ENCODE results near the gene TNFRSF4. TPM values are rescaled to one million over a fixed set of nuclear protein-coding genes. Genes with fewer than 3 reads are reported as not detected.

TNFRSF4 gene
- total and polyA plus RNA-seq, 10 of the 15 experiments (the other 5 are each of a cell fraction or from before 2014, with no cell fraction given), result 0.05 to 7.3 (median 2.5) TPM; not detected in 1

DNA sequence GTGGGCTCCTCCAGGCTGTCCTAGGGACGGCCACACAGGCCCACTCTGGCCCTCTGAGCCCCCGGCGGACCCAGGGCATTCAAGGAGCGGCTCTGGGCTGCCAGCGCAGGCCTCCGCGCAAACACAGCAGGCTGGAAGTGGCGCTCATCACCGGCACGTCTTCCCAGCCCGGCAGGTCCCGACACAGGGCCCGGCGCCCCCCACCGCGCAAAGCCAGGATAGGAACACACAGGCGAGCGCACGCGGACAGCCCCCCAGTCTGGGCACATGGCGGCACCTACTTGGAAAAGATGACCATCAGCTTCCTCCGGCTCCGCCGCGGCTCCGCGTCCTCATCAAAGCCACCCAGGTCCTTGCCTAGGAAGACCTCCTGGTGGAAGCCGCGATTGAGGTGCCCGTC is 14.2 kb upstream of the TNFRSF4 start:
- no peaks in the 10 kb centered on the region for H3K27me3 ChIP-seq (replicated peaks in 1 of 2; ENCODE audit: control insufficient read depth in 2 of 2, insufficient read depth in 2 of 2, low read length in 1 of 2)
- ChIA-PET POLR2A (no interaction called here), CTCF (no interaction called here), RAD21 (ENCODE audit: unreplicated experiment) (no interaction called here), SMC1A (ENCODE audit: uncharacterized antibody, unreplicated experiment) (no interaction called here)
- H3K9me3 ChIP-seq (replicated peaks; ENCODE audit: control insufficient read depth, insufficient read depth, low read length), result no peaks in the 10 kb centered on the region; the same call in 2 of the 3 replicates
- intact Hi-C loops (cut with micrococcal nuclease; ENCODE audit: unreplicated experiment) (no loop called here), in situ Hi-C loops (cut with MboI) (no loop called here)
- ATAC-seq (no peak), DNase-seq (ENCODE audit: low read depth, low spot score) (no peak), FAIRE-seq (no peak)
- WGBS (ENCODE audit: insufficient coverage, insufficient replicate concordance, low lambda C conversion rate, missing lambda C conversion rate), result 98% methylated on average over 18 of the region's 30 CpGs
- no peak overlapping the region for H3K9ac ChIP-seq (ENCODE audit: control insufficient read depth, insufficient read depth, low read length)
- peaks cover 4% of the 10 kb centered on the region for H3K4me1 ChIP-seq (ENCODE audit: control insufficient read depth, insufficient read depth, low read length)
- no peak overlapping the region for H3K4me3 ChIP-seq
- BruUV-seq (replicated peaks), result no TSS peak
- no peak overlapping the region; the same call in 1 of the 2 replicates for H3K4me2 ChIP-seq (ENCODE audit: control insufficient read depth, insufficient read depth)
- no peaks in the 10 kb centered on the region for H4K20me1 ChIP-seq (ENCODE audit: control insufficient read depth, insufficient read depth)
- H3K36me3 ChIP-seq (ENCODE audit: control insufficient read depth in 2 of 2, insufficient read depth in 2 of 2, low read length in 1 of 2), result peaks cover 4 to 31% of the 10 kb centered on the region in 2 experiments; a peak in 3 of 4 replicates
- no peak for TF ChIP-seq EZH2 (IDR thresholded peaks at IDR 0.05; ENCODE audit: borderline replicate concordance, control insufficient read depth, low read depth, low read length)
- TF ChIP-seq, protein P1, sequence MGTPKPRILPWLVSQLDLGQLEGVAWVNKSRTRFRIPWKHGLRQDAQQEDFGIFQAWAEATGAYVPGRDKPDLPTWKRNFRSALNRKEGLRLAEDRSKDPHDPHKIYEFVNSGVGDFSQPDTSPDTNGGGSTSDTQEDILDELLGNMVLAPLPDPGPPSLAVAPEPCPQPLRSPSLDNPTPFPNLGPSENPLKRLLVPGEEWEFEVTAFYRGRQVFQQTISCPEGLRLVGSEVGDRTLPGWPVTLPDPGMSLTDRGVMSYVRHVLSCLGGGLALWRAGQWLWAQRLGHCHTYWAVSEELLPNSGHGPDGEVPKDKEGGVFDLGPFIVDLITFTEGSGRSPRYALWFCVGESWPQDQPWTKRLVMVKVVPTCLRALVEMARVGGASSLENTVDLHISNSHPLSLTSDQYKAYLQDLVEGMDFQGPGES (IDR thresholded peaks at IDR 0.05), result no peak
- no peak for TF ChIP-seq NFIC (IDR thresholded peaks at IDR 0.05; ENCODE audit: low read depth, low read length)
- no peak for TF ChIP-seq SMAD1 (IDR thresholded peaks at IDR 0.05; ENCODE audit: low read depth, partially characterized antibody)
- no peak for TF ChIP-seq GATAD2B (conservative IDR thresholded peaks at IDR 0.05; ENCODE audit: low read depth)
- no peak for TF ChIP-seq RUNX3 (IDR thresholded peaks at IDR 0.05; ENCODE audit: low read length)
- TF ChIP-seq POLR2A (IDR thresholded peaks at IDR 0.05; ENCODE audit: low read depth, low read length), result no peak
- TF ChIP-seq, protein P2, sequence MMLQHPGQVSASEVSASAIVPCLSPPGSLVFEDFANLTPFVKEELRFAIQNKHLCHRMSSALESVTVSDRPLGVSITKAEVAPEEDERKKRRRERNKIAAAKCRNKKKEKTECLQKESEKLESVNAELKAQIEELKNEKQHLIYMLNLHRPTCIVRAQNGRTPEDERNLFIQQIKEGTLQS (IDR thresholded peaks at IDR 0.05; ENCODE audit: borderline replicate concordance, extremely low read depth, low read depth, low read length), result no peak
- TF ChIP-seq, protein P3, sequence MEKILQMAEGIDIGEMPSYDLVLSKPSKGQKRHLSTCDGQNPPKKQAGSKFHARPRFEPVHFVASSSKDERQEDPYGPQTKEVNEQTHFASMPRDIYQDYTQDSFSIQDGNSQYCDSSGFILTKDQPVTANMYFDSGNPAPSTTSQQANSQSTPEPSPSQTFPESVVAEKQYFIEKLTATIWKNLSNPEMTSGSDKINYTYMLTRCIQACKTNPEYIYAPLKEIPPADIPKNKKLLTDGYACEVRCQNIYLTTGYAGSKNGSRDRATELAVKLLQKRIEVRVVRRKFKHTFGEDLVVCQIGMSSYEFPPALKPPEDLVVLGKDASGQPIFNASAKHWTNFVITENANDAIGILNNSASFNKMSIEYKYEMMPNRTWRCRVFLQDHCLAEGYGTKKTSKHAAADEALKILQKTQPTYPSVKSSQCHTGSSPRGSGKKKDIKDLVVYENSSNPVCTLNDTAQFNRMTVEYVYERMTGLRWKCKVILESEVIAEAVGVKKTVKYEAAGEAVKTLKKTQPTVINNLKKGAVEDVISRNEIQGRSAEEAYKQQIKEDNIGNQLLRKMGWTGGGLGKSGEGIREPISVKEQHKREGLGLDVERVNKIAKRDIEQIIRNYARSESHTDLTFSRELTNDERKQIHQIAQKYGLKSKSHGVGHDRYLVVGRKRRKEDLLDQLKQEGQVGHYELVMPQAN (conservative IDR thresholded peaks at IDR 0.05), result no peak
- no peak for TF ChIP-seq ATF7 (IDR thresholded peaks at IDR 0.05; ENCODE audit: low read depth)
- no peak for TF ChIP-seq JUND (IDR thresholded peaks at IDR 0.05; ENCODE audit: low read depth, low read length)
- TF ChIP-seq BCL11A (IDR thresholded peaks at IDR 0.05; ENCODE audit: low read depth, low read length), result no peak
- H2AFZ ChIP-seq (ENCODE audit: control insufficient read depth, low read depth, low read length), result no peak overlapping the region
- no peak overlapping the region for H3K27ac ChIP-seq (ENCODE audit: control insufficient read depth, insufficient read depth)
- H3K79me2 ChIP-seq (ENCODE audit: control insufficient read depth, insufficient read depth, low read length), result peaks cover 50% of the 10 kb centered on the region
